ENCODE measurements around the gene PROZ. TPM values are rescaled to one million over a fixed set of nuclear protein-coding genes. Genes with fewer than 3 reads are reported as not detected.
A peak's percentile ranks its signal among the peaks of the same experiment; 100 is the strongest.

PROZ gene
- total RNA-seq, 2 donors from 2014 or later: not detected

DNA sequence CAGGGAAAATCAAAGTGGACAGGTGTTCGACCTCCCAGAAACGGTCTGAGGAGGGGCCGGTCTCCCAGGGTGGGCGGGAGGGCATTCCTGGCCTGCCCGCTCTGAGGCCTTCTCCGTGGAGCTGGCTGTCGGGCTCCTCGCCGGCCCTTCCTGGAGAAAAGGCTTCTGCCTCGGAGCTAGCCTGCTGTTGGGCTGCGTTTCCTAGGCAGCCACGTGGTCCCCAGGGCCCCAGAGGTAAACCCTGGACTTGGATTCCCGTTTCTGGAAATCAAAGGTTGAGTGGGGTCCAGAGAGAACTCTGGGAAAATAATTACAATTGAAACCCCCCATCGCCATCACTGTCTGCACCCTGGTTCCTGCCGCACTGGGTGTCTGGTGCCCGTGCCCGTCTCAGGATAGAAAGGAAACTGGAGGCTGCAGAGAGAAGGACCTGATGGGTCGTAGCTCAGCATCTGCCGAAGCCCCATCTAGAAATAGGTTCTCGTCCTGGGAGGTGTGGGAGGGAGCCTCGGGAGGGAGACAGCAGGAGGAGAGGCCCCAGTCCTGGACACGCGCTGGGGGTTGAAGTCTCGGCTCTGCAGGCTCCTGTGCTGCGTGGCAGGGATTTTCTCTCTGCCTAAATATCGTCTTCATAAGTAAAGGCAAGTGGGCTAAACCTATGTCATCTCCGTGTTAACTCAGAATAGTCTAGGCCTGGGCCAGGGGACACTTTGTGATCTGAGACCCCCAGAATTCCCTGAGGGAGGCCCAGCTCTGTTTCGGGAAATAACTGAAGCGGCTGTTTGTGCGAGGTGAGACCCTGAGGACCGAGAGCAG lies 7.7 kb upstream of the PROZ start:
- Mint-ChIP-seq H3K27me3 (peaks cover 5% of the 10 kb centered on the region), H3K4me1 (peaks cover 12% of the 10 kb centered on the region), H3K27ac (no peak overlapping the region), H3K36me3 (ENCODE audit: low read depth) (peaks cover 2% of the 10 kb centered on the region), H3K4me3 (peak overlapping the region; percentile 66)
- no peaks in the 10 kb centered on the region for H3K9me3 ChIP-seq (ENCODE audit: control insufficient read depth, low read length, poor library complexity, severe bottlenecking)
- DNase-seq (no peak), ATAC-seq (no peak)

DNA sequence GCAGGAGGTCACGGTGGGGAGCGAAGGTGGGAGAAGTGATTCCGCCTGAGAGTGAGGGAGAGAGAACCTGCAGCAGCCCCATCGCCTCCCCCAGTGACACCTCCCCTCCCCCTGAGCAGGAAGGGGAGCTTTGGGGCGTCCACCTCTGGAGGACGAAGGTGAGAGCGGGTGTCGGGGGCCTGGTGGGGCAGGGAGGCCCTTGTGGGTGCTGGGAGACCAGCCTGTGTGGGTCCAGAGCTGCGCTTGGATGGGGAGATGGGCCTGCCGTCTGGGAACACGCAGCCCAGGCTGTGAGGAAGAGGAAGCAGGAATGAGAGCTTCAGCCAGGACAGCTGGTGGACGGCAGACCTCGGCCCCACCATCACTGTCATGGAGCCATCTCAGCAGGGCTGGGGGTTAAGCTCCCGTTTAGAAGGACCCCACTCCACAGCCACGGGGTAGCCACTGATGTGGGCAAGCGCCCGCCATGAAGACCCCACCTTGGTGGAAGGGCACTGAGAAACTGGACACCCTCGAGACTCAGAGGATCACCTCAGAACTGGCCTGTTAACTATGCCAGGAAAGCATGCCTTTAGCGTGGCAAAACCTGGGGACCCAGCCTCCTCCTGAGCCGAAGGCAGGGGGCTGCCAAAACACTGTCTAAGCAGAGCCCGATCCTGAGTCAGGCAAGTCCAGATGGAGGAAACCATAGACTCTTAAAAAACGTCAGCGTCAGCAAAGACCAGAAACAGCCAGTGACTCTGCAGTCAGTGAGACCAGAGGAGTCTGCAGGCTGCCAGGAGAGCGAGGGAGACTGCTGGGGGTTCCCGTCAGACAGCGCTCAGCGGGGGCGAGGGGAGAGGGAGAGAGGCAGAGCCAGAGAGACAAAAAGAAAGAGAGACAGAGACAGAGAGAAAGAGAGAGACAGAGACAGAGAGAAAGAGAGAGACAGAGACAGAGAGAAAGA lies 6.4 kb upstream of the PROZ start:
- peaks cover 2% of the 10 kb centered on the region for H3K36me3 Mint-ChIP-seq (ENCODE audit: low read depth)
- no peaks in the 10 kb centered on the region for H3K27me3 Mint-ChIP-seq
- peaks cover 12% of the 10 kb centered on the region for H3K4me1 Mint-ChIP-seq
- H3K4me3 Mint-ChIP-seq: peak overlapping the region; percentile 96
- H3K27ac Mint-ChIP-seq: peak overlapping the region; percentile 89
- no peaks in the 10 kb centered on the region for H3K9me3 ChIP-seq (ENCODE audit: control insufficient read depth, low read length, poor library complexity, severe bottlenecking)
- ATAC-seq (no peak), DNase-seq (no peak)

DNA sequence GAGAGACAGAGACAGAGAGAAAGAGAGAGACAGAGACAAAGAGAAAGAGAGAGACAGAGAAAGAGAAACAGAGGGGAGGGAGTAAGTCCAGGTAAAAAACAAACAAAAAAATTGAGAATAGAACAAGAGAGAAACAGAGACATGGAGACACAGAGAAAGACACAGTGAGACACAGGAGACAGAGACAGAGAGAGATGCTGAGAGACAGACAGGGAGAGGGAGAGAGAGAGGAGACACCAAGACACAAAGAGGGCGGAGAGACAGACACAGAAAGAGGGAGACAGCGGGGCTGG lies 5.8 kb upstream of the PROZ start:
- peaks cover 12% of the 10 kb centered on the region for H3K4me1 Mint-ChIP-seq
- ATAC-seq: no peak

DNA sequence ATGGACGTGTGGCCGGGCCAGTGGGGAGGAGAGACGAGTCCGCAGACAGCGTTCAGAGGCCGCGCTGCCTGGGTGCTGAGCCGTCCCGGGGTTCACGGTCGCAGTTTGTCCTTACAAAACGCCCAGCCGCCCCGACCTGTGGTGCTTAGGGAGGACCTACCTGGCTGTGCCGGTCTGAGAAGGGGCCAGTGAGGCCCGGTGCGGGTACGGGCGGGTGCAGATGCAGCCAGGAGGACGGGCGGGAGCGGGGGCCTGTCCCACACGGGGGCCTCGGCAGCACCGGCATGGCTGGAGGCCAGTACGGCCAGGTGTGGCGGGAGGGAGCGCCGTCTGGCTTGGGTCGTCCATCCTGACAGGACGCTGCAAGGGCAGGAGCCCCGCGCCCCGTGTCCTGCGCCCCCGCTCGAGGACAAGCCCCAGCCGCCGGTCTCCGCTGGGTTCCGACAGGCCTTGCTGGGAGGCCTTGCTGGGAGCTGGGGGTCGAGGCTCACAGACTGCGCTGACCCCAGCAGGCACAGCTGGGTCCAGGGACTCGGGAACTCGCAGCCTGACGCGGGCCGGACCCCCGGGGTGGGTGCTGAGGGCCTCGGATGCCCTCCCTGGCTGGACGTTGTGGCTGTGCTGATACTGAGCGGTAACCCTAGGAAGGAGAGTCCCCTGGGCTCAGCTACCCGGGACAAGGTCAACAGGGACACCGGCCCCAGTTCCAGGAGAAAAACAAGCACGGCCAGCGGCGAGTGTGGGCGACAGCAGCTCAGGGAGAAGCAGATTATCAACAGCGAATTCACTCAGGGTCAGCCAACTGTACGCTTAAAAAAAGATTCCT lies 5.3 kb upstream of the PROZ start:
- H3K4me3 Mint-ChIP-seq: peak overlapping the region; percentile 96
- peak overlapping the region; percentile 89 for H3K27ac Mint-ChIP-seq
- ATAC-seq (peak; percentile 35), DNase-seq (peak in 1 of 3 donors; percentile 27)
- no peaks in the 10 kb centered on the region for H3K27me3 Mint-ChIP-seq
- H3K36me3 Mint-ChIP-seq (ENCODE audit: low read depth): peaks cover 2% of the 10 kb centered on the region
- H3K9me3 ChIP-seq (ENCODE audit: control insufficient read depth, low read length, poor library complexity, severe bottlenecking): no peaks in the 10 kb centered on the region
- peaks cover 14% of the 10 kb centered on the region for H3K4me1 Mint-ChIP-seq

More for the DNA sequence above, 5.8 kb upstream of the PROZ start:
- H3K36me3 Mint-ChIP-seq (ENCODE audit: low read depth): peaks cover 2% of the 10 kb centered on the region
- H3K9me3 ChIP-seq (ENCODE audit: control insufficient read depth, low read length, poor library complexity, severe bottlenecking): no peaks in the 10 kb centered on the region
- H3K27ac Mint-ChIP-seq: peak overlapping the region; percentile 89
- no peak for DNase-seq
- no peaks in the 10 kb centered on the region for H3K27me3 Mint-ChIP-seq
- peak overlapping the region; percentile 96 for H3K4me3 Mint-ChIP-seq

DNA sequence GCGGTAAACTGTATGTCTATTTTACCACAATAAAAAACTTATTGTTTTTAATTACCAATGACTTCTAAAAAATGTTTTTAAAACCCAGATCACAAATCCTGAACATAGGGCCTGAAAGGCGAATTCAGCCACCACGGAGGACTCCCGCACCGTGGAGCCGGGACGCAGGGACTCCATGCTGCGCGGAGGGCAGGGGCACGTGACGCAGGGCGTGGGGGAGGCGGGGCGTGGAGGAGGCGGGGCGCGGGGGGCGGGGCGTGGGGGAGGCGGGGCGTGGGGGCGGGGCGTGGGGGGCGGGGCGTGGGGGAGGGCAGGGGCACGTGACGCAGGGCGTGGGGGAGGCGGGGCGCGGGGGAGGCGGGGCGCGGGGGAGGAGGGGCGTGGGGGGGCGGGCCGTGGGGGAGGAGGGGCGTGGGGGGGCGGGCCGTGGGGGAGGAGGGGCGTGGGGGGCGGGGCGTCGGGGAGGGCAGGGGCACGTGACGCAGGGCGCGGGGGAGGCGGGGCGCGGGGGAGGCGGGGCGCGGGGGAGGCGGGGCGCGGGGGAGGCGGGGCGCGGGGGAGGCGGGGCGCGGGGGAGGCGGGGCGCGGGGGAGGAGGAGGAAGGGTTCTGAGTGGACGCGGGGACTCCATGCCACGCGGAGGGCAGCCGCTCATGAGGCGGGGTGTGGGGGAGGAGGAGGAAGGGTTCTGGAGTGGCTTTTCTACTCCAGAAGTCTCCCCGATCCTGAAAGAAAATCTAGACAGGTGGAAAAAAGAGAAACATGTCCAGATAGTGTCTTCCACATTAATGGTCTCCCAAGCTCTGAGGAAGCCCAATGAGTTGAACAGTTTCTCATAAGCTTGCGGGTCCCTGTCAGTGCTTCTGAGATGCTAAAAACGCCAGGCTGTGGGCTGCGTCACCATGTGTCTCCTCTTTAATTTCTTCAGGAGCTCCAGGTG lies 4.4 kb upstream of the PROZ start:
- peak overlapping the region; percentile 51 for H3K27ac Mint-ChIP-seq
- H3K9me3 ChIP-seq (ENCODE audit: control insufficient read depth, low read length, poor library complexity, severe bottlenecking): no peaks in the 10 kb centered on the region
- DNase-seq (peak; percentile 59 to 73 (median 70)), ATAC-seq (peak; percentile 85)
- peak overlapping the region; percentile 96 for H3K4me3 Mint-ChIP-seq
- H3K4me1 Mint-ChIP-seq: peaks cover 16% of the 10 kb centered on the region
- peaks cover 2% of the 10 kb centered on the region for H3K36me3 Mint-ChIP-seq (ENCODE audit: low read depth)
- H3K27me3 Mint-ChIP-seq: no peaks in the 10 kb centered on the region

DNA sequence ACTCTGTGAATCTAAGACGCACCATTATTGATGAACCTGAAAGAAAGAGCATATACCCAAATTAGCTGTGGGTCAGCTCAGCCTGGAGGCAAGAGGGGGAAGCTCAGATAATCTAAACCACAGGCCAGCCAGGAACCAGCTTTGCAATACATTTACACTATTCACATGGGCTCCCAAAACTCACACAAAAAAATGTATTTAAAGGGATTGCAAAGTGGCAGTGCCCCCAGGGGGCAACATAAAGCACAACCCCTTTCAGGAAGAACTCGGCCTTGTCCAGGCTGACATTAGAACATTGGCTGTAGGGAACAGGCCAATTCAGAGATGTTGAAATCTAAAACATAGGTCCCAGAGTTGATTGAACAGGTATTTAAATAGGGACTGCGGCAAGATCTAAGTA lies 3.2 kb upstream of the PROZ start:
- H3K27me3 Mint-ChIP-seq: no peaks in the 10 kb centered on the region
- ATAC-seq (no peak), DNase-seq (no peak)
- H3K27ac Mint-ChIP-seq: peak overlapping the region; percentile 27
- H3K9me3 ChIP-seq (ENCODE audit: control insufficient read depth, low read length, poor library complexity, severe bottlenecking): no peaks in the 10 kb centered on the region
- peaks cover 20% of the 10 kb centered on the region for H3K4me1 Mint-ChIP-seq
- peak overlapping the region; percentile 5 for H3K4me3 Mint-ChIP-seq
- H3K36me3 Mint-ChIP-seq (ENCODE audit: low read depth): peaks cover 2% of the 10 kb centered on the region

DNA sequence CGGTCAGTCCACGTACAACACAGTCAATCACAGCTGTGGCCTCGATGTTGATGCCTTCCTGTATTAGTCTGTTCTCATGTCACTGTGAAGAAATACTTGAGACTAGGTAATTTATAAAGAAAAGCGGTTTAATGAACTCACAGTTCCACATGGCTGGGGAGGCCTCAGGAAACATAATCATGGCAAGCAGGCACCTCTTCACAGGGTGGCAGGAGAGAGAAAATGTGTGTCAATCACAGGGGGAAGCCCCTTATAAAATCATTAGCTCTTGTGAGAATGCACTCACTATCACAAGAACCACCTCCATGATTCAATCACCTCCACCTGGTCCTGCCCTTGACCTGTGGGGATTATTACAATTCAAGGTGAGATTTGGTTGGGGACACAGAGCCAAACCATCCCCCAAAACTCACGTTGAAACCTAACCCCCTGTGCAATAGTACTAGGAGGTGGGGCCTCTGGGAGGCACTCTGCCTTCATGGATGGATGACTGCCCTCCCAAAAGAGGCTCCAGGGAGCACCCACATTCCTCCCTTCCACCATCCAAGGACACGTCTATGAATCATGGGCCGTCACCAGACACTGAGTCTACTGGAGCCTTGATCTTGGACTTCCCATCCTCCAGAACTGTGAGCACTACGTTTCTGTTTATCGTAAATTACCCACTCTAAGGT lies 2.3 kb upstream of the PROZ start:
- no peak for ATAC-seq
- Mint-ChIP-seq H3K4me3 (no peak overlapping the region), H3K27ac (no peak overlapping the region), H3K4me1 (peaks cover 23% of the 10 kb centered on the region), H3K36me3 (ENCODE audit: low read depth) (peaks cover 2% of the 10 kb centered on the region), H3K27me3 (no peaks in the 10 kb centered on the region)
- H3K9me3 ChIP-seq (ENCODE audit: control insufficient read depth, low read length, poor library complexity, severe bottlenecking): no peaks in the 10 kb centered on the region
- DNase-seq: no peak

DNA sequence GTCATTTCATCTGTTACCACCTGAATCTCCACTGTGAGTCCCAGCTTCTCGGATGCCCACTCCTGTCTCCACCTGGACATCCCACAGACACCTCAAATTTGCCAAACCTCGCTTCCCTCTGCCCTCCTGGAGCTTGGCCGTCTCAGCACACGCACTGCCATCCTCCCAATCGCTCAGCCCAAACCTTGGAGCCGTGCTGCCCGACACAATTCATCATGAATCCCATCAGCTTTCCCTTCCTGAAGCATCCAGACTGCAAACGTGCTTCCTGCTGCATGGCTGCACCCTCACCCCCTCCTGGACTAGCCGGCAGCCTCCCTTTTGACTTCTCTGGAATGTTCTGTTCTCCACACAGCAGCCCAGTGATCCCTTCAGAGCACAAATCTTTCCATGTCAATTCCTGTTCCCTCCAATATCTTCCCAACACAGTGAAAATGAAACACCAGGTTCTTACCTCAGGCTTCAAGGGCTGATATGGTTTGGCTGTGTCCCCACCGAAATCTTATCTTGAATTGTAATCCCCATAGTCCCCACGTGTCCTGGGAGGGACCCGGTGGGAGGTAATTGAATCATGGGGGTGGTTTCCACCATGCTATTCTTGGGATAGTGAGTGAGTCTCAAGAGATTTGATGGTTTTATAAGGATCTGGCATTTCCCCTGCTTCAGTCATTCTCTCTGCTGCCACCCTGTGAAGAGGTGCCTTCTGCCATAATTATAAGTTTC lies 1.1 kb upstream of the PROZ start:
- ATAC-seq (no peak), DNase-seq (no peak)
- H3K36me3 Mint-ChIP-seq (ENCODE audit: low read depth): peaks cover 2% of the 10 kb centered on the region
- no peaks in the 10 kb centered on the region for H3K9me3 ChIP-seq (ENCODE audit: control insufficient read depth, low read length, poor library complexity, severe bottlenecking)
- H3K4me3 Mint-ChIP-seq: no peak overlapping the region
- peak overlapping the region; percentile 3 for H3K27ac Mint-ChIP-seq
- peaks cover 24% of the 10 kb centered on the region for H3K4me1 Mint-ChIP-seq
- H3K27me3 Mint-ChIP-seq: no peaks in the 10 kb centered on the region

DNA sequence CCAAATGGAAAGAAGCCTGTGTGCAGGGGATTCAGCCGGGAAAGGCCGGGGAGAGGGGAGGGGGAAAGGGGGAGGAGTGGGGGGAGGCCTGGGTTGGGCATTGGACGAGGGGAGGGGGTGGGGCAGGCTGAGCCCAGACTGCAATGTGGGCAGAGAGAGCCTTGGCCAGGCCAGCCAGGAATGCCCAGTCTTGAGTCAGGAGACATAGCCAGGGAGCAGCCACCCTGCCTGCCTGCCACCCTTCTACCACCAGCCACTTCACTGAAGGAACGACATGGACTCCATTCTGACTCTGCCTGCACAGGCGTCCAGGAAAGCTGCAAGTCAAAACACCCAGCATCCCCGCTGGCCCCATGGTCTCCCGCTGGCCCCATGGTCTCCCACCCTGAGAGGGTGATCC lies 498 bp downstream of the PROZ start:
- no peaks in the 10 kb centered on the region for H3K9me3 ChIP-seq (ENCODE audit: control insufficient read depth, low read length, poor library complexity, severe bottlenecking)
- H3K27ac Mint-ChIP-seq: no peak overlapping the region
- DNase-seq (no peak), ATAC-seq (no peak)
- peaks cover 24% of the 10 kb centered on the region for H3K4me1 Mint-ChIP-seq
- H3K36me3 Mint-ChIP-seq (ENCODE audit: low read depth): no peaks in the 10 kb centered on the region
- H3K27me3 Mint-ChIP-seq: no peaks in the 10 kb centered on the region
- H3K4me3 Mint-ChIP-seq: no peak overlapping the region

DNA sequence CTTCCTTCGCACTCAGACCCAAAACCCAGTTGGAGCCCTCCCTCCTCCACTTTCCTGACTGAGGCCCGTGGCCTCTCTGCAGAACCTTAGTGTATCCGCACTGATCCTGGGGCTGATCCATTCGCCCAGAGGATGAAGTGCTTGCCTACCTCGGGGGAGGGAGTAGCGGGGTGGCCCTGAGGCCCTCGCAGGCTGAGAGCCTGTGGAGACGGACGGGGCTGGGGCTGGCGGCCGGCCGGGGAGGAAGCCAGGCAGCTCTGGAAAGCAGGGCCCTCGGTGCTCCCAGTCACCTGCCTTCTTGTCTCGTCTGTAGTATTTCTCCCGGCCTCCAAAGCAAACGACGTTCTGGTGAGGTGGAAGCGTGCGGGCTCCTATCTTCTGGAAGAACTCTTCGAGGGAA lies 1.3 kb downstream of the PROZ start:
- DNase-seq: no peak
- H3K4me3 Mint-ChIP-seq: no peak overlapping the region
- H3K4me1 Mint-ChIP-seq: peaks cover 24% of the 10 kb centered on the region
- H3K36me3 Mint-ChIP-seq (ENCODE audit: low read depth): no peaks in the 10 kb centered on the region
- peak overlapping the region; percentile 80 for H3K27ac Mint-ChIP-seq
- no peak for ATAC-seq
- H3K9me3 ChIP-seq (ENCODE audit: control insufficient read depth, low read length, poor library complexity, severe bottlenecking): no peaks in the 10 kb centered on the region
- H3K27me3 Mint-ChIP-seq: no peaks in the 10 kb centered on the region

DNA sequence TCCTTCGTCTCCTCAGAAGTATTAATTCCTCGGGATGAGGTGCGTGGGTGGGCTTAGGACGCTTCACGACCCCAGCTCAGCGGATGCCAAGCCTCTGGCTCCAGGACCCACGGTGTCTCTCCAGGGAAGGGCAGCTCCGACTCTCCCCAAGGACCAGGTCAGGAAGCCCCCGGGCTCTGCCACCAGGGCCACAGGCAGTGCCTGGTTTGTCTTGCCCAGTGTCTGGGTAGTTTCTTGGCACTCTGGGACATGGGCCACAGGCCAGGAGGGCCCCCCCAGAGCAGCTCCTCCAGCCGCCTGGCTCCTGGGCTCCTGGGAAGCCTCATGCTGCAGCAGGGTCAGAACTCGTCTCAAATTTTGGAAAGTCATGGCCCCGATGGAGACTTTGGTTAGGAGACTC lies 2.5 kb downstream of the PROZ start:
- Mint-ChIP-seq H3K4me3 (peak overlapping the region; percentile 70), H3K36me3 (ENCODE audit: low read depth) (no peaks in the 10 kb centered on the region), H3K27ac (peak overlapping the region; percentile 80), H3K27me3 (no peaks in the 10 kb centered on the region), H3K4me1 (peaks cover 32% of the 10 kb centered on the region)
- DNase-seq (no peak), ATAC-seq (no peak)
- H3K9me3 ChIP-seq (ENCODE audit: control insufficient read depth, low read length, poor library complexity, severe bottlenecking): no peaks in the 10 kb centered on the region

All from T-helper 17 cell (primary cell).